Activated T-cell treated with anti-CD3 and anti-CD28 coated beads for 48 hours (primary cell): ENCODE results near the gene NFATC2IP.
"Not testable (repeated sequence)": the region's sequence is repeated elsewhere in the genome, so short reads cannot be mapped to it uniquely, and the experiment has no call there.

Experiments used
- DNase-seq: peaks from one replicate; pipeline ENCODE4 v3.0.0-alpha.2; 2020; ENCODE audit warnings: low read depth

Gene NFATC2IP

DNA sequence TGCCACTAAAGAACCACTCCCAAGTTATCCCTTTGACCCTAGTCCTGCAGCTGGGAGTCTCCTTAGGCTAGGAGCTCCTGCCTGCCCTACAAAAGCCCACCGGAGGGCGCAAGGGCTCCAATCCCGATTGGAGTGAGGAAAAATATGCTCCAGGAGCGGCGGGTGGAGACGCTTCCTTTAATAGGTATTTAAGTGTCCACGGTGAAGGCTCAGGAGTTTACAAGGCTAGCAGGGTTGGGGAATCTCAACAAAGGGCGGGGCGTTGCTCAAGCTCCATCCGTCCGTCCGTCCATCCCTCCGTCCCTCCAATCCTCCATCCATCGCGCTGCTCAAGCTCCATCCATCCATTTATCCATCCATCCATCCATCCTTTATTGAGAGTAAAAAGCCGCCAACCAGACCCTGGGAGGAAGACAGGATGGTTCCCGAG lies 23.3 kb downstream of the NFATC2IP start:
- DNase-seq = no peak

DNA sequence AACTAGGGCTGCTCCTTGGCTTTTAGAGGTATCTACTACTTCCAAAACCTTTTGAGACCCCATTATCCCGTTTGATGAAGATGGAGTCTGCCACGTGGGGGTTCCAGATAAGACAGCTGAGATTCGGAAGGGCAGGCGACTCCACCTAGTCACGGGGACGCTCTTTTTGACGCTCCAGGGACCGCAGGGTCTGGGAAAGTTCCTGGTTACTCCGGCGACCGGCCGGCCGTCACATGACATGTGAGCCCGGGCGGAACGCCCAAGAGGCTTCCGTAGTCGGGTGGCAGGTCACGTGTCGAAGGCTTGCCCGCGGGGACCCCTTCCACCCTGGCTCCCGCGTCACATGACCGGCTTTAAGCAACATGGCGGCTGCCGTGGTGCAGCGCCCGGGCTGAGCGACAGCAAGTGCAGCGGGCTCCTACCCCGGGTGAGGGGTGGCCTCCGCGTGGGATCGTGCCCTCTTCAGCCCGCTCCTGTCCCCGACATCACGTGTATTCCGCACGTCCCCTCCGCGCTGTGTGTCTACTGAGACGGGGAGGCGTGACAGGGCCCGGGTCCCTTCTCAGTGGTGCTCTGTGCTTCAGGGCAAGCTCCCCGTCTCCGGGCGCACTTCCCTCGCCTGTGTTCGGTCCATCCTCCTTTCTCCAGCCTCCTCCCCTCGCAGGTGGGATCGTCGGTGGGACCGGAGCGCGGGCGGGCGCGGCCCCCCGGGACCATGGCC lies 23.9 kb downstream of the NFATC2IP start, which contains the start of gene SPNS1:
Gene SPNS1, plus strand, starts transcription at position 342 of the 721 bp plus-strand sequence. Its CDS starts 374 bp downstream, at position 716.
- peak; percentile 93 for DNase-seq

DNA sequence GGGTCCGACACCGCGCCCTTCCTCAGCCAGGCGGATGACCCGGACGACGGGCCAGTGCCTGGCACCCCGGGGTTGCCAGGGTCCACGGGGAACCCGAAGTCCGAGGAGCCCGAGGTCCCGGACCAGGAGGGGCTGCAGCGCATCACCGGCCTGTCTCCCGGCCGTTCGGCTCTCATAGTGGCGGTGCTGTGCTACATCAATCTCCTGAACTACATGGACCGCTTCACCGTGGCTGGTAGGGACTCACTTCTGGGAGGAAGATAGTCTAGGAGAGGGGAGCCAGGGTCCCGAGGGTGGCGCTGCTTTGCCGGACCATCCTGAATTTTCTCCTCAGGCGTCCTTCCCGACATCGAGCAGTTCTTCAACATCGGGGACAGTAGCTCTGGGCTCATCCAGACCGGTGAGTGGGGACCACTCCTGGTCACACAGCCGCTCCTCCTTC lies 24.4 kb downstream of the NFATC2IP start:
- no peak for DNase-seq

GRCh38 chr16:28977703-28978662 lies 27.2 kb downstream of the NFATC2IP start:
- DNase-seq = no peak

DNA sequence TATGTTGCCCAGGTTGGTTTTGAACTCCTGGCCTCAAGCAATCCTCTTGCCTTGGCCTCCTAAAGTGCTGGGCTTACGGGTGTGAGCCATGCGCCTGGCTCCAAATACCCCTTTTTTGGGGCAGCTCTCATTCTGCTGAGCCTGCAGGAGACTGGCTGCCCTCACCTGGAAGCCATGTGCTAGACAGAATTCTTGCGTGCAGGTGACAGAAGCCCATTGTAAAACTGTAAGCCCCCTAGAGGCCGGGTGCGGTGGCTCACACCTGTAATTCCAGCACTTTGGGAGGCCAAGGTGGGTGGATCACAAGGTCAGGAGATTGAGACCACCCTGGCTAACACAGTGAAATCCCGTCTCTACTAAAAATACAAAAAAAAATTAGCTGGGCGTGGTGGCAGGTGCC lies 29.6 kb downstream of the NFATC2IP start:
- not testable (repeated sequence) for DNase-seq

- no peak for DNase-seq
Observed at GRCh38 chr16:28980929-28981328, 30.2 kb downstream of the NFATC2IP start.

- DNase-seq = peak; percentile 55
Observed at GRCh38 chr16:28981517-28981916, 30.8 kb downstream of the NFATC2IP start.

DNA sequence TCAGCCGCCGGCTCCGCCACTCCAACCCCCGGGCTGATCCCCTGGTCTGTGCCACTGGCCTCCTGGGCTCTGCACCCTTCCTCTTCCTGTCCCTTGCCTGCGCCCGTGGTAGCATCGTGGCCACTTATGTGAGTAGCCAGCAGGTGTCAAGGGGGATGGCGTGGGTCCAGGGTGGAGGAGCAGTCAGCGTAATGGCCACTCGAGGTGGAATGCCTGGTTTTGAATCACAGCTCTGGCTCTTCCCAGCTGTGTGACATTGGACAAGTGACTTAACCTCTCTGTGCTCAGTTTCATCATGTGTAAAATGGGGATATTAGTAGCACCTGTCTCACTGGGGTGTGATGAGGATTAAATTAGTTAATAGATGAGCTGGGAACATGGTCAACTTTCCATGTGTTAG lies 31.7 kb downstream of the NFATC2IP start:
- DNase-seq = no peak

GRCh38 chr16:28982949-28983348 lies 32.2 kb downstream of the NFATC2IP start:
- DNase-seq = no peak

- DNase-seq = no peak
Observed at GRCh38 chr16:28983644-28984043, 32.9 kb downstream of the NFATC2IP start.

DNA sequence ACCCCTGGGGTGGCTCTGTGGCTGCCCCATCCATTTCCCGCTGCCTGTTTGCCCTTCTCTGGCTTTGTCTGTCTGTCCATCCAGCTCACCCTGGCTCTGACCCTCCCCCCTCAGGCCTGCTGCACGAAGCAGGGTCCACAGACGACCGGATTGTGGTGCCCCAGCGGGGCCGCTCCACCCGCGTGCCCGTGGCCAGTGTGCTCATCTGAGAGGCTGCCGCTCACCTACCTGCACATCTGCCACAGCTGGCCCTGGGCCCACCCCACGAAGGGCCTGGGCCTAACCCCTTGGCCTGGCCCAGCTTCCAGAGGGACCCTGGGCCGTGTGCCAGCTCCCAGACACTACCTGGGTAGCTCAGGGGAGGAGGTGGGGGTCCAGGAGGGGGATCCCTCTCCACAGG lies 33.4 kb downstream of the NFATC2IP start:
- DNase-seq = no peak

DNA sequence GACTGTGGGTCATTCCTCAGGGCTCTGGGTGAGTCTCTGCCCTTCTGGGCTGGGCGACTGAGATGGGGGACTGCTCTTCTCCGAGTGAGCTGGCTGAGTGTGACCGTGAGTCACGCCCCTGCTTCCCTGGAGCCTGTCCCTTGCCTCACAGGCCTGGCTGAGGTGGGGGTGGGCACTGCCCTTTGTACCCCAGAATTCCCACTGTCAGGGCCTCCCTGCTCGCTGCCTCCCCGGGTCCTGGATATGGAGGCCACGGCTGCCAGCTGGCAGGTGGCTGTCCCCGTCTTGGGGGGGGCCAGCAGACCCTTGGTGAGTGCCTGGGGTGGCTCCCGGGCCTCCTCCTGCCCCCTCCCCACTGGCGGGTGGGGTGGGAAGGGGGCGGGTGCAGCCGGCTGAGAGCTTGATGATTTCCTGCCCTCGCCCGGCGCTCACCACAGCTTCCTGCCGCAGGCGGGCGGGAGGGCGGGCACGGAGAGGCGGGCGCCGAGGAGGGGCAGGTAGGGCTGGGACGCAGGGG lies 33.9 kb downstream of the NFATC2IP start, which contains the start of gene LAT:
Gene LAT, plus strand, starts transcription at position 434 of the 517 bp plus-strand sequence. CDS start 366 bp downstream, outside the sequence.
- peak; percentile 70 for DNase-seq

- DNase-seq = no peak
Observed at GRCh38 chr16:28985211-28986041, 34.7 kb downstream of the NFATC2IP start.

GRCh38 chr16:28986046-28986445 lies 35.3 kb downstream of the NFATC2IP start:
- no peak for DNase-seq

GRCh38 chr16:28986492-28986891 lies 35.8 kb downstream of the NFATC2IP start:
- DNase-seq = no peak

DNA sequence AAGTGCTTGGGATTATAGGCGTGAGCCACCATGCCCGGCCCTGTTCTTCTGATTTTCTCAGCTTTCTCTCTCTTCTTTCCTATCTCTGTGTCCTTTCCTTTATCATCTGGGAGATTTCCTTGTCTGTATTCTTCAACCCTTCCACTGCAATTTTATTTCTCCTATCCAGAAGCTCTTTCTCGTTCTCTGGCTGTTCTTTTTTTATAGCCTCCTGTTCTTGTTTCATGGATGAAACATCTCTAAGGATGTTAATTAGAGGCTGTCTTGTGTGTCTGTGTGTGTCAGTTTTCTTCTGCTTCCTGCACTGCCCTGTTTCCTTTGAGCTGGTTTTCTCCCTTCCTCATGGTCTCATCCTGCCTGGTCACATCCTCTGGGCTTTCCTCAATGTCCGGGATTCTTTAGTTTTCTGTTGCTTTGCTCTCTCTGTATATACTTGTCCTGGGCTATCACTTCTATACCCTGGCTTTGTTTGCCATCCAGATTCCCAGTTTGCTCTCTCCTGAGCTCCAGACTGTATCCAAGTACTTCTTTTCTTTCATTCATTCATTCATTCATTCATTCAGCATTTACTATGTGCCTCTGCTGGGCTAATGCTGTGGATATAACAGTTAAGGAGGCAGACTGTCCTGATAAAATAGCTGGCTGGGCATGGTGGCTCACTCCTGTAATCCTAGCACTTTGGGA lies 36.6 kb downstream of the NFATC2IP start:
- no peak for DNase-seq

DNA sequence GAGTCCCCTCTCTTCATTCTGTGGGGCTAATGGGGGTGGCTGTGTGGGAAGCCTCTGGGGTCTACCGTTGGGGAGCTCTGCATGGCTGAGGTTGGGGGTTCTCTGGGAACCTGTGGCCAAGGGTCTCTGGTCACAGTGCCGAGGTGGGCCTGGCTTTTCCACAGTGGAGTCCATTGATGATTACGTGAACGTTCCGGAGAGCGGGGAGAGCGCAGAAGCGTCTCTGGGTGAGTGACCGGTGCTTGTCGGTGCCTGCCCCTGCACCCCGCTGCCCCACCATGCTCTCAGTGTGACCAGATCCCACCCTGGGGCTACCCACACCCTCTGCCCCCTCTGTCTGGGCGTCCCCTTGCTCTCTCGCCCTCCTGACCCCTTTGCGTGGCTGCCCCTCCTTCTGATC lies 38.6 kb downstream of the NFATC2IP start:
- DNase-seq = no peak

DNA sequence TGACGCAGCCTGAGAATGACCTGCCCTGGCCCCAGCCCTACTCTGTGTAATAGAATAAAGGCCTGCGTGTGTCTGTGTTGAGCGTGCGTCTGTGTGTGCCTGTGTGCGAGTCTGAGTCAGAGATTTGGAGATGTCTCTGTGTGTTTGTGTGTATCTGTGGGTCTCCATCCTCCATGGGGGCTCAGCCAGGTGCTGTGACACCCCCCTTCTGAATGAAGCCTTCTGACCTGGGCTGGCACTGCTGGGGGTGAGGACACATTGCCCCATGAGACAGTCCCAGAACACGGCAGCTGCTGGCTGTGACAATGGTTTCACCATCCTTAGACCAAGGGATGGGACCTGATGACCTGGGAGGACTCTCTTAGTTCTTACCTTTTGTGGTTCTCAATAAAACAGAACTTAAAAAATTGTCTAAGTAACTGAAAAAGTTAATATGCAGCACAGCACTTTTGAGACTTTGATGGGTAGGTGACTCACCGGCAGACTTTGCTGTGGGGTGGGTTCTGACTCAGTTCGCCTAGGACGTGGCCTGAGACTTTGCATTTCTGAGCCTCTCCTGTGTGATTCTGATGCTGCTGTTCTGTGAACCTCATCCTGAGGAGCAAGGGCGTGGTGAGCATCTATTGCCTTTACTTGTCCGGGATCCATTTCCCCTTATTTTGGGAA lies 39.8 kb downstream of the NFATC2IP start:
- DNase-seq = peak; percentile 59

- DNase-seq = no peak
Observed at GRCh38 chr16:28991687-28992086, 41.0 kb downstream of the NFATC2IP start.

GRCh38 chr16:28992496-28992895 lies 41.8 kb downstream of the NFATC2IP start:
- DNase-seq = no peak
